Measurements from ENCODE around the gene COL6A2. TPM values are rescaled to one million over a fixed set of nuclear protein-coding genes. Genes with fewer than 3 reads are reported as not detected.

COL6A2 gene
- total RNA-seq, 2 donors from 2014 or later: 198 to 474 TPM

GRCh38 chr21:46160657-46160906 lies 62.7 kb downstream of the COL6A2 start:
- Histone ChIP-seq H3K27ac (peak overlapping the region in 1 of 2 donors; percentile 97), H3K4me3 (no peak overlapping the region), H3K36me3 (no peaks in the 10 kb centered on the region), H3K9me3 (no peaks in the 10 kb centered on the region), H3K4me1 (replicated peaks) (no peaks in the 10 kb centered on the region), H3K27me3 (replicated peaks; ENCODE audit: insufficient read depth) (no peaks in the 10 kb centered on the region)
- WGBS: 88% methylated on average over 22 of the region's 22 CpGs
- intact Hi-C loops (cut with DNase I): no loop called here
- DNase-seq (ENCODE audit: low spot score): no peak
- TF ChIP-seq POLR2A (IDR thresholded peaks at IDR 0.05): no peak
- no peak for TF ChIP-seq POLR2AphosphoS5 (IDR thresholded peaks at IDR 0.05)
- no peak for TF ChIP-seq CTCF (IDR thresholded peaks at IDR 0.05)

- DNase-seq (ENCODE audit: low spot score): no peak
- no peaks in the 10 kb centered on the region for H3K27me3 ChIP-seq (replicated peaks; ENCODE audit: insufficient read depth)
- no peak for TF ChIP-seq POLR2A (IDR thresholded peaks at IDR 0.05)
- intact Hi-C loops (cut with DNase I): no loop called here
- H3K9me3 ChIP-seq: no peaks in the 10 kb centered on the region
- WGBS: 57% methylated on average over 63 of the region's 72 CpGs
- H3K36me3 ChIP-seq: no peaks in the 10 kb centered on the region
- peak overlapping the region in 1 of 2 donors; percentile 97 for H3K27ac ChIP-seq
- H3K4me1 ChIP-seq (replicated peaks): no peaks in the 10 kb centered on the region
- peak overlapping the region in 1 of 2 donors; percentile 39 for H3K4me3 ChIP-seq
Measured at GRCh38 chr21:46160907-46161632, 63.2 kb downstream of the COL6A2 start.

- Histone ChIP-seq H3K27ac (peak overlapping the region; percentile 82 to 97), H3K4me3 (peak overlapping the region in 1 of 2 donors; percentile 39), H3K36me3 (no peaks in the 10 kb centered on the region), H3K9me3 (no peaks in the 10 kb centered on the region), H3K4me1 (replicated peaks) (no peaks in the 10 kb centered on the region), H3K27me3 (replicated peaks; ENCODE audit: insufficient read depth) (no peaks in the 10 kb centered on the region)
- intact Hi-C loops (cut with DNase I): no loop called here
- WGBS: 45% methylated on average over 53 of the region's 72 CpGs
- DNase-seq (ENCODE audit: low spot score): peak; percentile 60
- TF ChIP-seq CTCF (IDR thresholded peaks at IDR 0.05) (no peak), POLR2A (IDR thresholded peaks at IDR 0.05) (no peak), POLR2AphosphoS5 (IDR thresholded peaks at IDR 0.05) (peak; percentile 59)
Measured at GRCh38 chr21:46161633-46162592, 64.0 kb downstream of the COL6A2 start.

- Histone ChIP-seq H3K27me3 (replicated peaks; ENCODE audit: insufficient read depth) (no peaks in the 10 kb centered on the region), H3K4me1 (replicated peaks) (no peaks in the 10 kb centered on the region), H3K36me3 (no peaks in the 10 kb centered on the region), H3K4me3 (no peak overlapping the region), H3K9me3 (no peaks in the 10 kb centered on the region), H3K27ac (peak overlapping the region in 1 of 2 donors; percentile 97)
- WGBS: 49% methylated on average over 4 of the region's 4 CpGs
- no peak for DNase-seq (ENCODE audit: low spot score)
- no peak for TF ChIP-seq CTCF (IDR thresholded peaks at IDR 0.05)
- no peak for TF ChIP-seq POLR2A (IDR thresholded peaks at IDR 0.05)
- no peak for TF ChIP-seq POLR2AphosphoS5 (IDR thresholded peaks at IDR 0.05)
- intact Hi-C loops (cut with DNase I): no loop called here
Measured at GRCh38 chr21:46163380-46163779, 65.5 kb downstream of the COL6A2 start.

- no peaks in the 10 kb centered on the region for H3K27me3 ChIP-seq (replicated peaks; ENCODE audit: insufficient read depth)
- intact Hi-C loops (cut with DNase I): no loop called here
- H3K36me3 ChIP-seq: no peaks in the 10 kb centered on the region
- H3K4me1 ChIP-seq (replicated peaks): no peaks in the 10 kb centered on the region
- no peak for TF ChIP-seq POLR2A (IDR thresholded peaks at IDR 0.05)
- no peak for TF ChIP-seq POLR2AphosphoS5 (IDR thresholded peaks at IDR 0.05)
- TF ChIP-seq CTCF (IDR thresholded peaks at IDR 0.05): no peak
- no peak overlapping the region for H3K4me3 ChIP-seq
- no peak for DNase-seq (ENCODE audit: low spot score)
- no peaks in the 10 kb centered on the region for H3K9me3 ChIP-seq
- peak overlapping the region in 1 of 2 donors; percentile 23 for H3K27ac ChIP-seq
Measured at GRCh38 chr21:46165098-46165497, 67.2 kb downstream of the COL6A2 start.

All from prostate gland (tissue), 2 donors.